NCI-H82 treated with DMSO at 0.1 percent for 48 hours (cell line): ENCODE data around the gene CHST5.

ENCODE experiments used
- DNase-seq: peaks from one replicate; lab custom pipeline; 2025; ENCODE audit not compliant: unreplicated experiment; lab: John Stamatoyannopoulos, UW

CHST5 gene

GRCh38 chr16:75535901-75536300 is at the start of gene CHST5:
TSS of gene CHST5 (minus strand) at chr16:75536108. CDS start at chr16:75530384, 5,724 bp downstream.
- no peak for DNase-seq

DNA sequence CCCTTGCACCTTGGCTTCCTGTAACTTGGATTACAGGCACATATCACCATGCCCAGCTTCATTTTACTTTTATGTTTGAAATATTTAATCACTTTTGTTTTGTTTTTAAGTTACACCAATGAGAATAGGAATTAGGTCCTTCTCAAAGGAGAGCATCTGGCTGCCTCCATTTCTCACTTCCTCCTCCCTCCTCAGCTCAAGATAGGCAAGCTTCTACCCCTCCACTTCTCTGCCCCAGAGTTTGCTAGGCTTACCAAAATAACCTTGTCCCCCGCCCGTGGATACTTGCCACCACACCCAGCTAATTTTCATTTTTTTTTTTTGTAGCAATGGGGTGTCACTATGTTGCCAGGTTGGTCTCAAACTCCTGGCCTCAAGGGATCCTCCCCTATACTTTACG is 48.2 kb upstream of the CHST5 start:
- DNase-seq: no peak

DNA sequence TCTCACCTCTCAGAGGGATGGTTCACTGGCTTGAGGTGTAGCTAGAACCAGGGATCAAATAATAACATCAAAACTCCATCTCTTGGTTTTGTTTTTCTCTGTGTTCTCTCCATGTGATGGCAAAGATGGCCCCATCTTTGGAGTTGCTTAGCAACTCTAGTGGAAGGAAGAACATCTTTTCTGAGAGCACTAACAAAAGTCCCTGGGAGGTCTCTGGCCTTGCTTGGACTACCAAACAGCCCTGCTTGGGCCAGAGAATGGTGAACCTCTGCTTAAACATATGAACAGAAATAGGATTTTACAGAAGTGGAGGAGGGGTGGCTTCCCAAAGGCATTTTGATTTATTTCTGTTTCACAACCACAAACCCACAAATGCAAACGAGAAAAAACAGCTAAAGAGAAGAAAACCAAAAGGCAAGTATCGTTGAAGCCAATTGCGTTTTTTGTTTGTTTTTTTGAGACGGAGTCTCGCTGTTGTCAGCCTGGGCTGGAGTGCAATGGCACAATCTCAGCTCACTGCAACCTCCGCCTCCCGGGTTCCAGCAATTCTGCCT is 43.5 kb upstream of the CHST5 start:
- no peak for DNase-seq

DNA sequence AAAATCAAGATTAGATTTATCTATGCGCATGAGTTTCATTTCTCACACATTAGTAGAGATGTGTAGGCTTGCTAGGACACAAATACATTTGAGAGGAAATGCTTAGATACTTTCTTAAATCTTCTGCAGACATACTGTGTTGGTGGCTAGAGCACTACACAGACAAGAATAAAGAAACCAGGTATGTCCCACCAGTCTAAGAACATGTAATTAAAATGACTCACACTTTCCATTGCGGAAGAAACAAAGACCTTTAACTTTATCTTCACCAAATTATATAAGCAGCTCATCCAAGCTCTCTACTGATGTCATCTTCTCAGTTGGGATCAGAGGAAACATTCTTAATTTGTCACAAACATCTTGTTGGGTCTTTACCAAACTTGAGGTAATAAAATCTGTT is 42.8 kb upstream of the CHST5 start:
- no peak for DNase-seq

GRCh38 chr16:75578212-75578611 is 42.3 kb upstream of the CHST5 start:
- DNase-seq: no peak

- DNase-seq: no peak
These were observed 40.5 kb upstream of the CHST5 start for GRCh38 chr16:75576384-75576811.

DNA sequence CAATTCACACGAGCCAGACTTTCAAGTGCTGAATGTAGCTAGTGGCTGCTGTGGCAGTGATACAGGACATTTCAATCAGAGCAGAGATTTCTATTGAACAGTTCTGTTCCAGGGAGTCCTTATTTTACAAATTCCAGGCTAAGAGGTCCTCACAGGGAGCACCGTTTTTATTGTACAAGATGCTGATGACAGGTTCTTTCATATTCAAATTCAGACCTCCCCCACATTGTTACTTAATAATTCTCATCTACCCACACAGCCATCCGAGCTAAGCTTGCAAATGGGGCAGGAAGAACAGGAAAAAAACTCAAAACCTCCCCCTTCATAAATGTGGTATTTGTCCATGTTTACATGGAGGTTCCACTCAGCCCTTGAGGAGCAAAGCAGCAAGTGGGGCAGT is 40.0 kb upstream of the CHST5 start:
- no peak for DNase-seq

DNA sequence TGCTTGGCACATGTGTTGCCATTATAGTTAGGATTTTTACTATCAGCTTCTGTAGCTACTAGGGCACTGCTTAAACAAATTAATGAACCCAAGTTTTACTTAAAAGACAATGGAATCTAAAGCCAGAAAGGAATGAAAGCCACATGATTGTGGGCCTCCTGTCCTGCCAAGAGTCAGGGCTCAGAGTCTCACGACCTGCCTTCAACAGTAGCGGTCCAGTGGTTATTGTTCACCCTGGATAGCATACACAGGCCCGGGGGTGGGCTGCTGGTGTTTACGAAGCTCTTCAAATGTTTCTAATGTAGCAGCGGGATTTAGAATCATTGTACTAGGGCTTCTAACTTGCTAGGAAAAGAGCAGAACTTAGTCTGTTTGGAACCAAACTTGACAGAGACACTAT is 38.0 kb upstream of the CHST5 start:
- DNase-seq: no peak

DNA sequence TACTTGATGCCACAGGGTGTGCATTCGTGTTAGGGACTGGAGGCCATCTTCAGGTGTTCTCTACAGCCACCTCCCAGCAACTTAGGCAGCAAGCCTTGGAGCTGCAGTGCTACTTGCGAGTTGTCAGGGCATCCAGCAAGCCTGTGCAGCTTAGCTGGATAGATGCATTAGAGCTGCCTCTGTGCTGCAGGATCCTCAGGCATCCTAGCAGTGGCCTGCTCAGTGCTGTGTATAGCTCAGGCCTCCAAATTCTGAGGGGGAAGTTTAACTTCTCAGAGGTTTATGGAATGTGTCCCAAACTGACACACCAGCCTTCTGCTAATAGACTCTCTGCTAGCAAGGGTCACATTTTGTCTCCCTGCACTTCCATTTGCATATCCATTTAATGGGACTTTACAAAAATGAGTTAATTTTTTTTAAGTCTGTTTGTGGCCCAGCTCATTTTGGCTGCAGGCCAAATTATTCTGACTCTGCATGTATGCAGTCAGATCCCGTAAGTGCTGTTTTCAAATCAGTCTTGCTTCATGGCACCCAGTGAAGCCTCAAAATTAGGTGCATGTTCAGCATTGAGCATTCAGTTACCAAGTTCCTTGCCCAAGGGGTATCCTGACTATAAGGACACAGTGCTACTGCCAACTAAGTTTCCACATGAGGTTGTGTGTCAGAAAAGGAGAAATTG is 37.1 kb upstream of the CHST5 start:
- DNase-seq: no peak

DNA sequence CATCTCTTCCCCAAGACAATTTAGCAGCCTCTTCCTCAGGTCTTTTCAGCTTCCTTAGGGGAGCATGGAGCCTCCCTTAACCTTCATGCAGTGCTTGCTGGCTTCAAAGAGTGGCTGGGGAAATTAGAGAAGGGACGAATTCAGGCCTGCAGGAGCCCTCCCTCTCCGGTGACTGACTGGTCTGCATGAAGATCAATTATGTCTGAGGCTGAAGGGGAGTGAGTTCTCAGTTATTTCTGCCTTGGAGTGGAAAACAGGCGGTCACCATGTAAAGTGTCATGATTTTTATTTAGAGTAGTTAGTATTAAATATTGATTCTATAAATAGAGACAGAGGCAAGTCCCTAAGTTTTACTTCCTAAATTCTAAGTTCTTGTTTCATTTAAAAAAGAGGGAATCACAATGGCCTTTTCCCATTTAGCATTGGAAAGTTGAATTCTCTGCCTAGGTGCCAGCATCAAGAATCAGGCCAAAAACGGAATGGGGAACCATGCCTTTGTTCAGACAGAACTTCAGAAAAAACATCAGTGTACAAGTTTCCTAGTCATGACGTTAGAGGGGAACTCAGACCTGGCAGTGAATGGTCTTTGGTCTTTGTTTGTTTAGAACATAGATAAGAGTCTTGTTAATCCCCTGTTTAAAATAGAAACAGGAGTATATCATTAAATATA is 34.6 kb upstream of the CHST5 start:
- DNase-seq: no peak

- no peak for DNase-seq
These were observed 32.0 kb upstream of the CHST5 start for GRCh38 chr16:75567911-75568310.

GRCh38 chr16:75566758-75567255 is 30.9 kb upstream of the CHST5 start:
- DNase-seq: no peak

- DNase-seq: peak; percentile 54
These were observed 30.3 kb upstream of the CHST5 start, which contains the start of gene GABARAPL2 for GRCh38 chr16:75566040-75566757. TSS of gene GABARAPL2 (plus strand) at chr16:75566379. CDS start at chr16:75566487, 108 bp downstream.

DNA sequence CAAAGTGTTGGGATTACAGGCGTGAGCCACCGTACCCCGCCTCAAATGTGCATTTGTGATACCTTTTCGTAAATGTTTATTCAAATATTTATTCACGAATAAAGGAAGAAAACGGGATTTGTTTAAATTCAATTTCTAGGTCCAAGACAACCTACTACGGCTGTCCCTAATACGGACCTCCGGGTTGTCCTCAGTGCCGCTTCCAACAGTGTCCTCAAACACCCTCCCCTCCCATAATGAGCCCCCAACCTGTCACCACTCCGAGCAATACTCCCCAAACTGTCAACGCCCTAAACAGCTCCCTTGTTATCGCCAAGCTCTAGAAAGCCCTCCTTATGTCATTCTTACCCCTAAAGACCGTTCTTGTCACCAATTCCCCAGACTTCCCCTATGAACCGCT is 29.7 kb upstream of the CHST5 start:
- DNase-seq: no peak

DNA sequence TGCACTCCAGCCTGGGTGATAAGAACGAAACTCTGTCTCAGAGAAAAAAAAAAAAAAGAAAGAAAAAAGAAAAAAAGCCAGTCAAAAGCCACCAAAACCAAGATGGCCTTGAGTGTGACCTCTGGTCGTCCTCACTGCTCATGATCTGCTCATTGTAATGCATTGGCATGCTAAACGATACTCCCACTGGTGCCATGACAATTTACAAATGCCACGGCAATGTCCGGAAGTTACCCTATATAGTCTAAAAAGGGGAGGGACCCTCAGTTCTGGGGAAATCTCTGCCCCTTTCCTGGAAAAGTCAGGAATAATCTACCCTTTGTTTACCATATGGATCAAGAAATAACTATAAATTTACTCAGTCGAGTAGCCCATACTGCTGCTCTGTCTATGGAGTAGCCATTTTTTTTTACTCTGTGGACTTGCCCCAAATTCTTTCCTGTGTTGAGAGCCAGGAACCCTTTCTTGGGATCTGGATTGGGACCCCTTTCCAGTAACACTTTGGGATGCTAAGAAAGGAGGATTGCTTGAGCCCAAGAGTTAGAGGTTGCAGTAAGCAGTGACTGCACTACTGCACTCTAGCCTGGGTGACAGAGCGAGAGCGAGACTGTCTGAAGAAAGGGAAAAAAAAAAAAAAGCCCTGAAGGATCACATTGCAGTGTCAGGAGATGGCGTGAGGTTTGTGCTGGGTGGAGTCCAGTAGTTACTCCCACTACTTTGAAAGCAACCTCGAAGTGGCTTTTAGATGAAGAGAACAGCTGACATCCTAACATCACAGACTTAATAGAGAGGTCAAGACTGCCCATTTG is 23.9 kb upstream of the CHST5 start:
- DNase-seq: no peak

DNA sequence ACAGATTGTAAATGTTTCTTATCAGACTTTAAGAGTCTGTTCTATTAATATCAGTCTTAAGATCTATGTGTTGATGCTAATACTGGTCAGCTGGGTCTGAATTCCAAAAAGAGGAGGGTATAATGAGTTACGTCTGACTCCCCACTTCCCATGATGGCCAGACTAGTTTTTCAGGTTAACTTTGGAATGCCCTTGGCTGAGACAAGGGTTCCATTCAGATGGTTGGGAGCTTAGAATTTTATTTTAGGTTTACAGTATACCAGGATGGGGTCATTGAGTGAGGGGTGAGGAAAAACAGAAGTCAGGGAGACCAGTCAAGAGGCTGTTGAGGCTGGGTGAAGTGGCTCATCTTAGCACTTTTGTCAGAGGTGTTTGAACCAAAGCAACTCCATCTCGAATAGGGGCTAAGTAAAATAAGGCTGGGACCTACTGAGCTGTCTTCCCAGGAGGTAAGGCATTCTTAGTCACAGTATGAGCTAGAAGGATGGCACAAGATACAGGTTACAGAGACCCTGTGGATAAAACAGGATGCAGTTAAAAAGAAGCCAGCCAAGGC is 23.0 kb upstream of the CHST5 start:
- DNase-seq: no peak

DNA sequence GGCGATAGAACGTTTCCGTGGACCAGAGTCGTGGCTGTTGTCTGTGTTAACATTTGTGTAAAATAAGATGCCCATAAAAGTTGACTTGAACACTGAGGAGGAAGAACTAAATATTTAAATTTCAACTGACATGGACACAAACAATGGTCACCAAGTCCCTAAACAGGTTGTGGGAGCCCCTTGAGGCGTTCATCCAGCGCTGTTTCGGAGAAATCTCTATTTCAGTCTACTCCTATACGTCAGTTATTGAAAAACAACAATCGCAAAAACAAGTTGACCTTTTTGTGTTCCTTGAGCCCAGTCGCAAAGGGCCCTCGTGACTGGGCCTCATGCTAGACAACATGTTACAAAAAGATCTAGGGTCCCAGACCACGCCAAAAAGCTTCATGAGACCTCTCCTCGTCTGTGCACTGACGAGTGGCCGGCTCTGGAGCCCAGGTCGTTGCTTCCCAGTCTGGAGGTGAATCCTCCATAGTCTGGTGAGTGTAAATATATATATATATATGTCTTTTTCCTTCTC is 20.6 kb upstream of the CHST5 start:
- no peak for DNase-seq

GRCh38 chr16:75555707-75556430 is 20.0 kb upstream of the CHST5 start, which contains the start of gene TMEM231:
TSS of gene TMEM231 (minus strand) at chr16:75556252. CDS start at chr16:75556209, 43 bp downstream.
- peak; percentile 72 for DNase-seq

- peak; percentile 43 for DNase-seq
These were observed 19.4 kb upstream of the CHST5 start for GRCh38 chr16:75555213-75555706.
